Gastrocnemius medialis (tissue), 4 donors: ENCODE measurements around the gene PFKFB2.

Source experiments
- POLR2A ChIP-seq, 2 donors: fragments of 450-650 bp; IDR thresholded peaks; one replicate each; pipeline ENCODE4 v1.6.1; 2017; ENCODE audit warnings: antibody characterized with exemption in 2 of 2, mild to moderate bottlenecking in 2 of 2, moderate library complexity in 2 of 2
- TF ChIP-seq, protein P1 (sequence below), 5 experiments: fragments of 450-650 bp in 3 of 5; fragments of 200-600 bp in 2 of 5; sonication (generic) in 2 of 5; IDR thresholded peaks in 4 of 5; conservative IDR thresholded peaks in 1 of 5; 1 replicate in 4 of 5; 2 replicates in 1 of 5; pipeline ENCODE4 v1.5.1; 2016 to 2019; ENCODE audit warnings: antibody characterized with exemption in 5 of 5, mild to moderate bottlenecking in 3 of 5, moderate library complexity in 3 of 5

DNA sequence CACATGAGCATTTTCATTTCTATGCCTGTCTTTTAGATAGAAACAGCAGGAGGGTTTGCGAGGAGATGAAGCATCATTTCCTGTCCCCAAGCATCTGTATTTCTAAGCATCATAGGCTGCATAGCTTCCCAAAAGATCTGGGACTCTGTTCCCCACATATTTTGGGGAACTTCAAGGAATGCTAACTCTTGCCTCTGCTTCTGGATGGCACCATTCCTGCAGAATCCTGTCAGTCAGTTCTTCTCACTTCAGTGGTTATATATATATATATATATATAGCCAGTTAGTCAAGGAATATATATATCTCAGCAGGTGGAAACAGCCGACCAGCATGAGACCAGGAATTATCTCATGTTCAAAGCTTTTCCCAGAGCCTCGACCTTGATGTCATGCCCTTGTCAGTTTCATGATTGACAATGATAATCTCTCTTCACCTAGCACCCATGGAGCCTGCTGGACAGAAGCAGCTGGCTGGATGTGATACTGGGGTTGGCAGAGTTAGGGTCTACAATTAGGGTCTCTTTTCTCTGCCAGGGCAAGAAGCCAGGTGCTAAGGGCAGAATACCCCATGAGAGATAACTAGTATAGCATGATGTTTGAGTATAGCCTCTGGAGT lies 2.4 kb downstream of the PFKFB2 start:
- TF ChIP-seq, protein P1, sequence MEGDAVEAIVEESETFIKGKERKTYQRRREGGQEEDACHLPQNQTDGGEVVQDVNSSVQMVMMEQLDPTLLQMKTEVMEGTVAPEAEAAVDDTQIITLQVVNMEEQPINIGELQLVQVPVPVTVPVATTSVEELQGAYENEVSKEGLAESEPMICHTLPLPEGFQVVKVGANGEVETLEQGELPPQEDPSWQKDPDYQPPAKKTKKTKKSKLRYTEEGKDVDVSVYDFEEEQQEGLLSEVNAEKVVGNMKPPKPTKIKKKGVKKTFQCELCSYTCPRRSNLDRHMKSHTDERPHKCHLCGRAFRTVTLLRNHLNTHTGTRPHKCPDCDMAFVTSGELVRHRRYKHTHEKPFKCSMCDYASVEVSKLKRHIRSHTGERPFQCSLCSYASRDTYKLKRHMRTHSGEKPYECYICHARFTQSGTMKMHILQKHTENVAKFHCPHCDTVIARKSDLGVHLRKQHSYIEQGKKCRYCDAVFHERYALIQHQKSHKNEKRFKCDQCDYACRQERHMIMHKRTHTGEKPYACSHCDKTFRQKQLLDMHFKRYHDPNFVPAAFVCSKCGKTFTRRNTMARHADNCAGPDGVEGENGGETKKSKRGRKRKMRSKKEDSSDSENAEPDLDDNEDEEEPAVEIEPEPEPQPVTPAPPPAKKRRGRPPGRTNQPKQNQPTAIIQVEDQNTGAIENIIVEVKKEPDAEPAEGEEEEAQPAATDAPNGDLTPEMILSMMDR (IDR thresholded peaks at IDR 0.05 in 4 of 5, conservative IDR thresholded peaks at IDR 0.05 in 1 of 5) = no peak
- TF ChIP-seq POLR2A (IDR thresholded peaks at IDR 0.05) = peak; percentile 52 to 79
